Endothelial cell of umbilical vein (primary cell): ENCODE results near the gene BAZ1B. TPM values are rescaled to one million over a fixed set of nuclear protein-coding genes. Genes with fewer than 3 reads are reported as not detected.

Source experiments
- BruUV-seq: library from RNA; stranded (reverse); fragments of 400-500 nt; replicated peaks from 2 replicates; lab custom pipeline; 2021; lab: Mats Ljungman, UMichigan
- CTCF ChIA-PET: fragments of 300-600, 350-600 bp; sonication (Branson Sonifier 250); formaldehyde crosslinking; loops from one replicate; lab custom pipeline; 2021; ENCODE audit warnings: antibody characterized with exemption, inconsistent platforms; lab: Charles Lee
- POLR2A ChIA-PET: fragments of 300-600, 350-600 bp; sonication (Branson Sonifier 250); formaldehyde crosslinking; loops from one replicate; lab custom pipeline; 2021; ENCODE audit warnings: antibody characterized with exemption, inconsistent platforms; lab: Charles Lee
- DNase-seq: peaks from one replicate; pipeline ENCODE4 v3.0.0-alpha.2; 2011; ENCODE audit warnings: low read depth, low spot score
- FAIRE-seq: peaks from 2 replicates; lab custom pipeline; 2011; peaks lifted over from hg19 to GRCh38; lab: Jason Lieb, UNC
- H2AFZ ChIP-seq: 2 replicates; pipeline ENCODE4 v1.6.0; 2012; ENCODE audit warnings: low read depth, low read length, control low read depth, inconsistent platforms
- H3K27ac ChIP-seq: 2 replicates; pipeline ENCODE4 v1.5.1; 2011; ENCODE audit warnings: low read depth, mild to moderate bottlenecking, control low read depth, low read length, moderate library complexity; ENCODE audit not compliant: insufficient read depth
- H3K27me3 ChIP-seq, 2 experiments: 2 replicates each; pipeline versions ENCODE4 v1.6.0 to v1.6.1; 2011; ENCODE audit warnings: low read length in 2 of 2, mixed read lengths in 1 of 2; ENCODE audit not compliant: control insufficient read depth in 2 of 2, insufficient read depth in 2 of 2
- H3K36me3 ChIP-seq, 2 experiments: 2 replicates in 1 of 2; 3 replicates in 1 of 2; pipeline ENCODE4 v1.5.1; 2011; ENCODE audit warnings: low read length in 2 of 2, mild to moderate bottlenecking in 1 of 2, moderate library complexity in 1 of 2; ENCODE audit not compliant: control insufficient read depth in 2 of 2, insufficient read depth in 2 of 2; ENCODE audit errors: extremely low read depth in 1 of 2
- H3K4me1 ChIP-seq: 3 replicates; pipeline ENCODE4 v1.5.1; 2011; ENCODE audit warnings: mild to moderate bottlenecking, low read length; ENCODE audit not compliant: control insufficient read depth, insufficient read depth; ENCODE audit errors: extremely low read depth
- H3K4me2 ChIP-seq: 2 replicates; pipeline ENCODE4 v1.6.1; 2011; ENCODE audit warnings: low read length, control low read depth, mixed read lengths; ENCODE audit not compliant: insufficient read depth
- H3K4me3 ChIP-seq, 3 experiments: fragments of 200-600 bp in 1 of 3; sonication (generic), shearing (Covaris generic) in 1 of 3; replicated peaks in 1 of 3; 2 replicates each; pipeline ENCODE4 v1.5.1; 2011 to 2016; ENCODE audit warnings: control low read depth in 3 of 3, low read length in 3 of 3, mild to moderate bottlenecking in 2 of 3, inconsistent platforms in 1 of 3, low read depth in 1 of 3, moderate library complexity in 1 of 3; ENCODE audit not compliant: insufficient read depth in 1 of 3
- H3K79me2 ChIP-seq: 2 replicates; pipeline ENCODE4 v1.6.0; 2012; ENCODE audit warnings: low read length, inconsistent platforms; ENCODE audit not compliant: control insufficient read depth, insufficient read depth
- H3K9ac ChIP-seq: replicated peaks from 2 replicates; pipeline ENCODE3; 2011; ENCODE audit warnings: low read length, control low read depth; ENCODE audit not compliant: insufficient read depth; ENCODE audit errors: extremely low read depth
- H3K9me1 ChIP-seq: replicated peaks from 3 replicates; pipeline ENCODE4 v1.6.0; 2011; ENCODE audit warnings: mild to moderate bottlenecking, low read length; ENCODE audit not compliant: control insufficient read depth, insufficient read depth; ENCODE audit errors: extremely low read depth
- H3K9me3 ChIP-seq: replicated peaks from 2 replicates; pipeline ENCODE4 v1.5.1; 2012; ENCODE audit warnings: low read length, inconsistent platforms; ENCODE audit not compliant: control insufficient read depth, insufficient read depth
- H4K20me1 ChIP-seq: replicated peaks from 2 replicates; pipeline ENCODE3; 2011; ENCODE audit warnings: mild to moderate bottlenecking, low read length; ENCODE audit not compliant: control insufficient read depth, insufficient read depth; ENCODE audit errors: extremely low read depth
- EZH2 ChIP-seq: IDR thresholded peaks from 2 replicates; pipeline ENCODE4 v1.6.1; 2012; ENCODE audit warnings: borderline replicate concordance, low read depth, mild to moderate bottlenecking, moderate library complexity, low read length, inconsistent platforms; ENCODE audit not compliant: severe bottlenecking
- FOS ChIP-seq: IDR thresholded peaks from 2 replicates; pipeline ENCODE4 v1.6.1; 2011; ENCODE audit warnings: mild to moderate bottlenecking, low read length, moderate library complexity, borderline replicate concordance; ENCODE audit not compliant: insufficient read depth
- GATA2 ChIP-seq: IDR thresholded peaks from 2 replicates; pipeline ENCODE4 v1.7.0; 2011; ENCODE audit warnings: low read depth, mild to moderate bottlenecking, moderate library complexity, mixed read lengths, low read length; ENCODE audit not compliant: insufficient read length, insufficient read depth
- JUN ChIP-seq: IDR thresholded peaks from 2 replicates; pipeline ENCODE4 v1.6.1; 2011; ENCODE audit warnings: borderline replicate concordance, low read depth; ENCODE audit not compliant: insufficient read length, insufficient read depth
- MYC ChIP-seq: IDR thresholded peaks from one replicate; pipeline ENCODE4 v1.6.1; 2011; ENCODE audit warnings: mild to moderate bottlenecking, low read depth, low read length
- POLR2A ChIP-seq: IDR thresholded peaks from 2 replicates; pipeline ENCODE4 v1.6.1; 2012; ENCODE audit warnings: low read depth, mild to moderate bottlenecking, control low read depth, low read length
- POLR2AphosphoS5 ChIP-seq: IDR thresholded peaks from 2 replicates; pipeline ENCODE4 v1.6.1; 2012; ENCODE audit warnings: low read depth, mild to moderate bottlenecking, control low read depth, low read length, moderate library complexity; ENCODE audit not compliant: insufficient read depth
- dilution Hi-C: fragments of 300-500 bp; cut with MboI; formaldehyde crosslinking; loops from one replicate; pipeline ENCODE4 v1.15.0; 2019; ENCODE audit warnings: low sequenced_read_pairs; ENCODE audit not compliant: extremely low pct_ligation_motif_present
- intact Hi-C: fragments of 100-400 bp; cut with micrococcal nuclease; formaldehyde crosslinking; loops from one replicate; pipeline ENCODE4 v1.10.0; 2022
- polyA plus RNA-seq, 4 experiments: library from polyadenylated mRNA; depleted of rRNA in 3 of 4; stranded (reverse) in 3 of 4; unstranded in 1 of 4; fragments of >200 nt; gene quantifications; 2 replicates each; pipeline versions ENCODE4 v1.2.1 to v1.2.3, GENCODE V29; 2011 to 2012; ENCODE audit warnings: missing spikeins in 1 of 4
- total RNA-seq: library from RNA; stranded (reverse); gene quantifications from 2 replicates; pipeline ENCODE4 v1.2.3, GENCODE V29; 2021
- TF ChIP-seq, protein P1 (sequence below): IDR thresholded peaks from 2 replicates; pipeline ENCODE4 v1.6.1; 2011; ENCODE audit not compliant: insufficient read depth, insufficient read length
- TF ChIP-seq, protein P2 (sequence below), 2 donors: IDR thresholded peaks; 1 replicate in 1 of 2; 2 replicates in 1 of 2; pipeline ENCODE4 v1.5.1; 2011; ENCODE audit warnings: low read length in 2 of 2, mild to moderate bottlenecking in 2 of 2, moderate library complexity in 2 of 2, control low read depth in 1 of 2, inconsistent platforms in 1 of 2, low read depth in 1 of 2; ENCODE audit not compliant: insufficient read depth in 1 of 2; ENCODE audit errors: extremely low read depth in 1 of 2

Gene BAZ1B
- total and polyA plus RNA-seq, 2 donors (not counting 3 experiments of a cell fraction or from before 2014, with no cell fraction given), result 16.2 to 74.7 TPM

- Histone ChIP-seq H3K9ac (no peak overlapping the region), H3K4me3 (no peak overlapping the region), H3K9me1 (no peaks in the 10 kb centered on the region), H2AFZ (no peak overlapping the region), H3K9me3 (no peaks in the 10 kb centered on the region), H3K4me2 (no peak overlapping the region), H3K27me3 (peaks cover 0 to 2% of the 10 kb centered on the region in 2 experiments), H3K79me2 (no peaks in the 10 kb centered on the region), H3K4me1 (no peaks in the 10 kb centered on the region), H3K27ac (no peak overlapping the region), H4K20me1 (no peaks in the 10 kb centered on the region), H3K36me3 (peaks cover 10 to 19% of the 10 kb centered on the region in 2 experiments)
- no TSS peak for BruUV-seq
- FAIRE-seq (no peak), DNase-seq (no peak)
- intact Hi-C loops (loop anchor here (5.0 kb wide), 1 partner anchor 116 kb away; no protein-coding TSS in a partner anchor), dilution Hi-C loops (no loop called here)
- ChIA-PET CTCF (interaction anchor here (1.5 to 2.0 kb wide), 3 partner anchors 14 to 114 kb away, joined by 4 to 7 read pairs (median 6); no protein-coding TSS in a partner anchor), POLR2A (interaction anchor here (0.7 kb wide), 1 partner anchor 120 kb away, joined by 3 read pairs; no protein-coding TSS in a partner anchor)
- no peak for TF ChIP-seq POLR2A
- TF ChIP-seq, protein P1, sequence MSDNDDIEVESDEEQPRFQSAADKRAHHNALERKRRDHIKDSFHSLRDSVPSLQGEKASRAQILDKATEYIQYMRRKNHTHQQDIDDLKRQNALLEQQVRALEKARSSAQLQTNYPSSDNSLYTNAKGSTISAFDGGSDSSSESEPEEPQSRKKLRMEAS, result no peak
- TF ChIP-seq MYC, result no peak
- TF ChIP-seq GATA2, result no peak
These were observed 84.3 kb downstream of the BAZ1B start for GRCh38 chr7:73437621-73438416.

GRCh38 chr7:73437091-73437490, 85.0 kb downstream of the BAZ1B start:
- Histone ChIP-seq H3K4me1 (no peaks in the 10 kb centered on the region), H3K27ac (no peak overlapping the region), H2AFZ (no peak overlapping the region), H3K9me1 (no peaks in the 10 kb centered on the region), H3K9ac (no peak overlapping the region), H3K9me3 (no peaks in the 10 kb centered on the region), H3K4me3 (no peak overlapping the region), H3K79me2 (no peaks in the 10 kb centered on the region), H3K36me3 (peaks cover 2 to 11% of the 10 kb centered on the region in 2 experiments), H3K4me2 (no peak overlapping the region), H4K20me1 (no peaks in the 10 kb centered on the region), H3K27me3 (peaks cover 0 to 2% of the 10 kb centered on the region in 2 experiments)
- ChIA-PET POLR2A (no interaction called here), CTCF (interaction anchor here (2.0 kb wide), 1 partner anchor 113 kb away, joined by 6 read pairs; no protein-coding TSS in a partner anchor)
- no peak for DNase-seq
- dilution Hi-C loops (no loop called here), intact Hi-C loops (loop anchor here (5.0 kb wide), 1 partner anchor 115 kb away; no protein-coding TSS in a partner anchor)
- no TSS peak for BruUV-seq
- FAIRE-seq, result no peak
- TF ChIP-seq, protein P1, result no peak
- TF ChIP-seq EZH2 (no peak), MYC (no peak), POLR2AphosphoS5 (no peak), GATA2 (no peak), FOS (no peak), JUN (no peak), POLR2A (no peak)
- TF ChIP-seq, protein P2, sequence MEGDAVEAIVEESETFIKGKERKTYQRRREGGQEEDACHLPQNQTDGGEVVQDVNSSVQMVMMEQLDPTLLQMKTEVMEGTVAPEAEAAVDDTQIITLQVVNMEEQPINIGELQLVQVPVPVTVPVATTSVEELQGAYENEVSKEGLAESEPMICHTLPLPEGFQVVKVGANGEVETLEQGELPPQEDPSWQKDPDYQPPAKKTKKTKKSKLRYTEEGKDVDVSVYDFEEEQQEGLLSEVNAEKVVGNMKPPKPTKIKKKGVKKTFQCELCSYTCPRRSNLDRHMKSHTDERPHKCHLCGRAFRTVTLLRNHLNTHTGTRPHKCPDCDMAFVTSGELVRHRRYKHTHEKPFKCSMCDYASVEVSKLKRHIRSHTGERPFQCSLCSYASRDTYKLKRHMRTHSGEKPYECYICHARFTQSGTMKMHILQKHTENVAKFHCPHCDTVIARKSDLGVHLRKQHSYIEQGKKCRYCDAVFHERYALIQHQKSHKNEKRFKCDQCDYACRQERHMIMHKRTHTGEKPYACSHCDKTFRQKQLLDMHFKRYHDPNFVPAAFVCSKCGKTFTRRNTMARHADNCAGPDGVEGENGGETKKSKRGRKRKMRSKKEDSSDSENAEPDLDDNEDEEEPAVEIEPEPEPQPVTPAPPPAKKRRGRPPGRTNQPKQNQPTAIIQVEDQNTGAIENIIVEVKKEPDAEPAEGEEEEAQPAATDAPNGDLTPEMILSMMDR (IDR thresholded peaks at IDR 0.05; ENCODE audit: extremely low read depth in 1 of 2, insufficient read depth in 1 of 2, low read depth in 1 of 2, low read length in 2 of 2), result no peak
